Esophagus muscularis mucosa (tissue), 4 donors: ENCODE results near the gene IRF4.

Source experiments
- EP300 ChIP-seq: sonication (generic); formaldehyde crosslinking; IDR thresholded peaks from one replicate; pipeline ENCODE4 v1.6.1; 2017; ENCODE audit warnings: antibody characterized with exemption
- POLR2A ChIP-seq: fragments of 450-650 bp; IDR thresholded peaks from one replicate; pipeline ENCODE4 v1.6.1; 2017; ENCODE audit warnings: antibody characterized with exemption, moderate library complexity, mild to moderate bottlenecking, low read depth
- POLR2AphosphoS5 ChIP-seq, 2 donors: sonication (generic); formaldehyde crosslinking; IDR thresholded peaks; one replicate each; pipeline ENCODE4 v1.6.1; 2017; ENCODE audit warnings: antibody characterized with exemption in 2 of 2
- TF ChIP-seq, protein P1 (sequence below), 3 experiments: fragments of 200-600 bp in 2 of 3; fragments of 450-650 bp in 1 of 3; sonication (generic) in 2 of 3; IDR thresholded peaks; one replicate each; pipeline ENCODE4 v1.5.1; 2017 to 2019; ENCODE audit warnings: antibody characterized with exemption in 3 of 3, mild to moderate bottlenecking in 2 of 3, moderate library complexity in 1 of 3

DNA sequence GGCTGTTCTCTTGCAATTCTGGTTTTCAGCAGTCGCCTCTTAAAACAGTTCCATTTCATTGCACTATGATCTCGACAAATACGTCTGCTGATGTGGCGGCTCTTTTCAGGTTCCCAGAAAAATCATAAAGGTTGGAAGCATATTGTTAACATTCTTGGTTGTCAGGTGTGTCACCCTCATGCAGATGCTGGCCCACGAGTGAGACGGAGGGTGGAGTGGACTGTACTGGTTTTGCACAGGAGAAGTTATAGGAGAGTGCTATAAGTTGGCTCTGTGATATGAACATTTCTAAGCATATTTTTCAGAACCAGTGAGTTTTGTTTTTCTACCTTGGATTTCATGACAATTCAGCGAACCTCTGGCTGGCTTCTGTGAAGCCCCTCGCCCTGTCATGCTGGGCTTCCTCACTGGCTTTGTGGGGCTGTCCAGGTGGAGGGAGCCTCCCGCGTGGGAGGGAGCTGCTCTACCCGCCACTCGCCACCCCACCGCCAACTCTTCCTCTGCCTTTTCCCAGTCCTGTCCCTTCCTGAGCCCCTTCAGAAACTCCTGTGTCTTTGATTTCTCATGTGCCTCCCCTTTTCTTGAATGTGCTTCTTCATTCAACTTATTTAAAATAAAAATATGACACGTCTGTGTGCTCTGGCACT lies 10.6 kb downstream of the IRF4 start:
- TF ChIP-seq POLR2AphosphoS5 (IDR thresholded peaks at IDR 0.05) (no peak), POLR2A (no peak), EP300 (no peak)
- TF ChIP-seq, protein P1, sequence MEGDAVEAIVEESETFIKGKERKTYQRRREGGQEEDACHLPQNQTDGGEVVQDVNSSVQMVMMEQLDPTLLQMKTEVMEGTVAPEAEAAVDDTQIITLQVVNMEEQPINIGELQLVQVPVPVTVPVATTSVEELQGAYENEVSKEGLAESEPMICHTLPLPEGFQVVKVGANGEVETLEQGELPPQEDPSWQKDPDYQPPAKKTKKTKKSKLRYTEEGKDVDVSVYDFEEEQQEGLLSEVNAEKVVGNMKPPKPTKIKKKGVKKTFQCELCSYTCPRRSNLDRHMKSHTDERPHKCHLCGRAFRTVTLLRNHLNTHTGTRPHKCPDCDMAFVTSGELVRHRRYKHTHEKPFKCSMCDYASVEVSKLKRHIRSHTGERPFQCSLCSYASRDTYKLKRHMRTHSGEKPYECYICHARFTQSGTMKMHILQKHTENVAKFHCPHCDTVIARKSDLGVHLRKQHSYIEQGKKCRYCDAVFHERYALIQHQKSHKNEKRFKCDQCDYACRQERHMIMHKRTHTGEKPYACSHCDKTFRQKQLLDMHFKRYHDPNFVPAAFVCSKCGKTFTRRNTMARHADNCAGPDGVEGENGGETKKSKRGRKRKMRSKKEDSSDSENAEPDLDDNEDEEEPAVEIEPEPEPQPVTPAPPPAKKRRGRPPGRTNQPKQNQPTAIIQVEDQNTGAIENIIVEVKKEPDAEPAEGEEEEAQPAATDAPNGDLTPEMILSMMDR (IDR thresholded peaks at IDR 0.05) = no peak
